ENCODE results near the gene TANK.

TANK gene

GRCh38 chr2:161133366-161133765, 26.9 kb upstream of the TANK start:
- Histone ChIP-seq H3K27ac (no peak overlapping the region), H3K27me3 (no peaks in the 10 kb centered on the region), H3K9me3 (no peaks in the 10 kb centered on the region), H3K9ac (no peak overlapping the region), H3K4me1 (no peaks in the 10 kb centered on the region), H3K4me3 (no peak overlapping the region), H3K4me2 (no peak overlapping the region), H3K36me3 (no peaks in the 10 kb centered on the region), H4K20me1 (no peaks in the 10 kb centered on the region)
- TF ChIP-seq Cebpa-rat (IDR thresholded peaks at IDR 0.05), result no peak

- Histone ChIP-seq H3K4me3 (no peak overlapping the region), H3K9me3 (no peaks in the 10 kb centered on the region), H3K27ac (no peak overlapping the region), H4K20me1 (no peaks in the 10 kb centered on the region), H3K9ac (no peak overlapping the region), H3K27me3 (no peaks in the 10 kb centered on the region), H3K4me2 (no peak overlapping the region), H3K36me3 (no peaks in the 10 kb centered on the region), H3K4me1 (no peaks in the 10 kb centered on the region)
- TF ChIP-seq Cebpa-rat (IDR thresholded peaks at IDR 0.05), result no peak
Measured at GRCh38 chr2:161134547-161135518, 25.4 kb upstream of the TANK start.

GRCh38 chr2:161135951-161136593, 24.2 kb upstream of the TANK start:
- Histone ChIP-seq H3K4me3 (no peak overlapping the region), H3K36me3 (no peaks in the 10 kb centered on the region), H3K27me3 (no peaks in the 10 kb centered on the region), H3K9ac (no peak overlapping the region), H4K20me1 (no peaks in the 10 kb centered on the region), H3K9me3 (no peaks in the 10 kb centered on the region), H3K4me1 (no peaks in the 10 kb centered on the region), H3K4me2 (no peak overlapping the region), H3K27ac (no peak overlapping the region)
- no peak for TF ChIP-seq Cebpa-rat (IDR thresholded peaks at IDR 0.05)

GRCh38 chr2:161136696-161137324, 23.4 kb upstream of the TANK start:
- no peaks in the 10 kb centered on the region for H3K9me3 ChIP-seq
- H3K9ac ChIP-seq, result no peak overlapping the region
- H3K27ac ChIP-seq, result no peak overlapping the region
- H3K36me3 ChIP-seq, result no peaks in the 10 kb centered on the region
- no peak overlapping the region for H3K4me3 ChIP-seq
- H3K4me1 ChIP-seq, result no peaks in the 10 kb centered on the region
- no peak overlapping the region for H3K4me2 ChIP-seq
- no peak for TF ChIP-seq Cebpa-rat (IDR thresholded peaks at IDR 0.05)
- H4K20me1 ChIP-seq, result no peaks in the 10 kb centered on the region
- no peaks in the 10 kb centered on the region for H3K27me3 ChIP-seq

- no peaks in the 10 kb centered on the region for H3K4me1 ChIP-seq
- TF ChIP-seq Cebpa-rat (IDR thresholded peaks at IDR 0.05), result no peak
- no peak overlapping the region for H3K27ac ChIP-seq
- no peaks in the 10 kb centered on the region for H3K36me3 ChIP-seq
- no peaks in the 10 kb centered on the region for H3K9me3 ChIP-seq
- H4K20me1 ChIP-seq, result no peaks in the 10 kb centered on the region
- H3K4me3 ChIP-seq, result no peak overlapping the region
- no peak overlapping the region for H3K9ac ChIP-seq
- H3K4me2 ChIP-seq, result no peak overlapping the region
- H3K27me3 ChIP-seq, result no peaks in the 10 kb centered on the region
Measured at GRCh38 chr2:161138429-161138828, 21.8 kb upstream of the TANK start.

- Histone ChIP-seq H3K9ac (no peak overlapping the region), H3K27ac (no peak overlapping the region), H3K9me3 (no peaks in the 10 kb centered on the region), H3K27me3 (no peaks in the 10 kb centered on the region), H3K4me1 (no peaks in the 10 kb centered on the region), H3K4me3 (no peak overlapping the region), H4K20me1 (no peaks in the 10 kb centered on the region), H3K36me3 (no peaks in the 10 kb centered on the region), H3K4me2 (no peak overlapping the region)
- TF ChIP-seq Cebpa-rat (IDR thresholded peaks at IDR 0.05), result no peak
Measured at GRCh38 chr2:161139098-161139987, 20.9 kb upstream of the TANK start.

GRCh38 chr2:161141033-161141432, 19.2 kb upstream of the TANK start:
- no peak overlapping the region for H3K9ac ChIP-seq
- H3K36me3 ChIP-seq, result no peaks in the 10 kb centered on the region
- no peaks in the 10 kb centered on the region for H4K20me1 ChIP-seq
- TF ChIP-seq Cebpa-rat (IDR thresholded peaks at IDR 0.05), result no peak
- no peak overlapping the region for H3K4me2 ChIP-seq
- H3K4me3 ChIP-seq, result no peak overlapping the region
- no peaks in the 10 kb centered on the region for H3K9me3 ChIP-seq
- H3K4me1 ChIP-seq, result no peaks in the 10 kb centered on the region
- no peaks in the 10 kb centered on the region for H3K27me3 ChIP-seq
- no peak overlapping the region for H3K27ac ChIP-seq

- Histone ChIP-seq H3K27me3 (no peaks in the 10 kb centered on the region), H3K4me1 (no peaks in the 10 kb centered on the region), H3K4me3 (no peak overlapping the region), H3K9me3 (peaks cover 21% of the 10 kb centered on the region), H4K20me1 (no peaks in the 10 kb centered on the region), H3K4me2 (no peak overlapping the region), H3K36me3 (no peaks in the 10 kb centered on the region), H3K9ac (no peak overlapping the region), H3K27ac (no peak overlapping the region)
- TF ChIP-seq Cebpa-rat (IDR thresholded peaks at IDR 0.05), result no peak
Measured at GRCh38 chr2:161146209-161146775, 13.9 kb upstream of the TANK start.

GRCh38 chr2:161146996-161147395, 13.2 kb upstream of the TANK start:
- no peak for TF ChIP-seq Cebpa-rat (IDR thresholded peaks at IDR 0.05)
- H3K9me3 ChIP-seq, result peaks cover 21% of the 10 kb centered on the region
- H3K9ac ChIP-seq, result no peak overlapping the region
- no peaks in the 10 kb centered on the region for H3K4me1 ChIP-seq
- no peaks in the 10 kb centered on the region for H3K27me3 ChIP-seq
- no peak overlapping the region for H3K4me2 ChIP-seq
- H4K20me1 ChIP-seq, result no peaks in the 10 kb centered on the region
- no peak overlapping the region for H3K27ac ChIP-seq
- no peaks in the 10 kb centered on the region for H3K36me3 ChIP-seq
- H3K4me3 ChIP-seq, result no peak overlapping the region

Data from BLaER1 (cell line).